SU-DHL-6 (cell line): ENCODE measurements around the gene LTBP1.
"Not testable (repeated sequence)": the region's sequence is repeated elsewhere in the genome, so short reads cannot be mapped to it uniquely, and the experiment has no call there.

Experiments used
- H2AFZ ChIP-seq: fragments of 200-600 bp; sonication (generic); 2 replicates; pipeline ENCODE4 v1.6.1; 2014; ENCODE audit warnings: low read depth, mild to moderate bottlenecking, moderate library complexity, mixed read lengths, antibody characterized with exemption, low read length; ENCODE audit not compliant: severe bottlenecking
- H3F3A ChIP-seq: fragments of 200-600 bp; shearing (Covaris generic); 2 replicates; pipeline ENCODE4 v1.6.0; 2016; ENCODE audit warnings: antibody characterized with exemption, mild to moderate bottlenecking; ENCODE audit not compliant: insufficient read depth
- H3K27ac ChIP-seq: fragments of 200-600 bp; sonication (generic); 2 replicates; pipeline ENCODE4 v1.5.1; 2016; ENCODE audit warnings: low read depth, mild to moderate bottlenecking, low read length, moderate library complexity, mixed read lengths
- H3K27me3 ChIP-seq: fragments of 200-600 bp; sonication (generic), shearing (Covaris generic); 2 replicates; pipeline ENCODE4 v1.6.0; 2014; ENCODE audit warnings: mild to moderate bottlenecking, low read length
- H3K36me3 ChIP-seq: fragments of 200-600 bp; sonication (generic); 2 replicates; pipeline ENCODE4 v1.6.1; 2014; ENCODE audit warnings: mild to moderate bottlenecking, low read length, mixed read lengths
- H3K4me2 ChIP-seq: fragments of 300-600, 200-600 bp; shearing (Covaris generic), sonication (generic); 2 replicates; pipeline ENCODE4 v1.6.0; 2014; ENCODE audit warnings: low read length, low read depth, mild to moderate bottlenecking; ENCODE audit not compliant: poor library complexity, severe bottlenecking
- H3K4me3 ChIP-seq: fragments of 200-600 bp; sonication (generic); 2 replicates; pipeline ENCODE4 v1.5.1; 2014; ENCODE audit warnings: antibody characterized with exemption, low read length, mild to moderate bottlenecking, mixed read lengths; ENCODE audit not compliant: insufficient read depth, poor library complexity, severe bottlenecking
- H3K79me2 ChIP-seq: fragments of 200-600 bp; sonication (generic); 2 replicates; pipeline ENCODE4 v1.6.1; 2014; ENCODE audit warnings: mild to moderate bottlenecking, low read length, moderate library complexity; ENCODE audit not compliant: insufficient read depth
- H3K9ac ChIP-seq: fragments of 200-600 bp; sonication (generic); 2 replicates; pipeline ENCODE4 v1.7.0; 2014; ENCODE audit warnings: mild to moderate bottlenecking, low read length
- H3K9me2 ChIP-seq: fragments of 200-600 bp; sonication (generic); replicated peaks from 2 replicates; pipeline ENCODE4 v1.6.1; 2014; ENCODE audit warnings: low read length; ENCODE audit not compliant: insufficient read depth
- H3K9me3 ChIP-seq: fragments of 200-600 bp; sonication (generic); 2 replicates; pipeline ENCODE4 v1.6.1; 2014; ENCODE audit warnings: low read length, mixed read lengths; ENCODE audit not compliant: insufficient read depth
- H4K20me1 ChIP-seq: fragments of 200-600 bp; sonication (generic); 2 replicates; pipeline ENCODE4 v1.6.1; 2014; ENCODE audit warnings: low read depth, mild to moderate bottlenecking, antibody characterized with exemption, low read length, moderate library complexity, mixed read lengths
- CTCF ChIP-seq: fragments of 200-600 bp; sonication (generic); IDR thresholded peaks from one replicate; pipeline ENCODE4 v1.5.1; 2017; ENCODE audit warnings: antibody characterized with exemption, mild to moderate bottlenecking, low read length, moderate library complexity; ENCODE audit not compliant: insufficient read depth, poor library complexity, severe bottlenecking
- EZH2phosphoT487 ChIP-seq: fragments of 200-600 bp; sonication (generic), shearing (Covaris generic); conservative IDR thresholded peaks from 2 replicates; pipeline ENCODE4 v1.6.1; 2018; ENCODE audit warnings: mild to moderate bottlenecking, antibody characterized with exemption, low read length, moderate library complexity, mixed read lengths

Gene LTBP1

GRCh38 chr2:33229646-33230045, 282.9 kb downstream of the LTBP1 start:
- Histone ChIP-seq H3F3A (peaks cover 3% of the 10 kb centered on the region; the same call in 1 of the 2 replicates), H3K9me2 (no peaks in the 10 kb centered on the region), H3K79me2 (no peaks in the 10 kb centered on the region), H3K27me3 (no peaks in the 10 kb centered on the region), H3K4me3 (no peak overlapping the region), H3K4me2 (no peak overlapping the region), H3K27ac (no peak overlapping the region), H3K36me3 (peaks cover 33% of the 10 kb centered on the region), H4K20me1 (no peaks in the 10 kb centered on the region), H2AFZ (no peak overlapping the region), H3K9me3 (no peaks in the 10 kb centered on the region), H3K9ac (no peak overlapping the region)
- no peak for TF ChIP-seq CTCF
- TF ChIP-seq EZH2phosphoT487: no peak

- Histone ChIP-seq H3F3A (peaks cover 3% of the 10 kb centered on the region; the same call in 1 of the 2 replicates), H4K20me1 (no peaks in the 10 kb centered on the region), H3K9me3 (no peaks in the 10 kb centered on the region), H2AFZ (no peak overlapping the region), H3K36me3 (peaks cover 28% of the 10 kb centered on the region), H3K4me2 (no peak overlapping the region), H3K4me3 (no peak overlapping the region), H3K27me3 (no peaks in the 10 kb centered on the region), H3K79me2 (no peaks in the 10 kb centered on the region), H3K9me2 (no peaks in the 10 kb centered on the region), H3K9ac (no peak overlapping the region), H3K27ac (no peak overlapping the region)
- TF ChIP-seq EZH2phosphoT487 (no peak), CTCF (no peak)
Measured at GRCh38 chr2:33230195-33230594, 283.4 kb downstream of the LTBP1 start.

- no peak for TF ChIP-seq CTCF
- TF ChIP-seq EZH2phosphoT487: no peak
- Histone ChIP-seq H3K9me3 (no peaks in the 10 kb centered on the region), H3K27me3 (no peaks in the 10 kb centered on the region), H3K9me2 (no peaks in the 10 kb centered on the region), H3K9ac (no peak overlapping the region), H3K36me3 (peaks cover 27% of the 10 kb centered on the region), H3K4me2 (no peak overlapping the region), H3K27ac (no peak overlapping the region), H4K20me1 (no peaks in the 10 kb centered on the region), H3F3A (peaks cover 3% of the 10 kb centered on the region), H3K79me2 (no peaks in the 10 kb centered on the region), H3K4me3 (no peak overlapping the region), H2AFZ (no peak overlapping the region)
Measured at GRCh38 chr2:33230842-33231241, 284.1 kb downstream of the LTBP1 start.

- not testable (repeated sequence) for H3K9me2 ChIP-seq, H3K4me3 ChIP-seq, H3K4me2 ChIP-seq, H3K9me3 ChIP-seq, H3K27me3 ChIP-seq, H3F3A ChIP-seq, H3K79me2 ChIP-seq, H4K20me1 ChIP-seq, H3K27ac ChIP-seq, H2AFZ ChIP-seq, H3K9ac ChIP-seq
- peaks cover 19% of the 10 kb centered on the region for H3K36me3 ChIP-seq
Measured at GRCh38 chr2:33235559-33235958, 288.8 kb downstream of the LTBP1 start.
